Ovary (tissue), 9 donors: ENCODE data around the gene ZNF652. TPM values are rescaled to one million over a fixed set of nuclear protein-coding genes. Genes with fewer than 3 reads are reported as not detected.
A peak's percentile ranks its signal among the peaks of the same experiment; 100 is the strongest.
"Not testable (repeated sequence)": the region's sequence is repeated elsewhere in the genome, so short reads cannot be mapped to it uniquely, and the experiment has no call there.

ENCODE experiments used
- DNase-seq, 5 donors: peaks; one replicate each; pipeline ENCODE4 v3.0.0-alpha.2; 2019 to 2020
- H3K27ac ChIP-seq, 2 donors: fragments of 200-600 bp; one replicate each; pipeline versions ENCODE4 v1.5.1 to v1.8.0; 2019 to 2022
- H3K27me3 ChIP-seq: fragments of 200-600 bp; one replicate; pipeline ENCODE4 v1.8.0; 2022
- H3K36me3 ChIP-seq: fragments of 200-600 bp; sonication (generic); one replicate; pipeline ENCODE4 v1.5.1; 2019
- H3K4me1 ChIP-seq: one replicate; pipeline ENCODE4 v1.8.1; 2013; ENCODE audit warnings: mild to moderate bottlenecking, moderate library complexity; ENCODE audit not compliant: insufficient read depth
- H3K4me3 ChIP-seq: fragments of 200-600 bp; sonication (generic); one replicate; pipeline ENCODE4 v1.5.1; 2017
- H3K9me3 ChIP-seq, 2 donors: fragments of 200-600 bp in 1 of 2; sonication (generic) in 1 of 2; one replicate each; pipeline versions ENCODE4 v1.5.1 to v1.8.1; 2013 to 2019; ENCODE audit warnings: mild to moderate bottlenecking in 1 of 2, moderate library complexity in 1 of 2
- CTCF ChIP-seq, 3 donors: fragments of 450-650 bp in 2 of 3; fragments of 200-600 bp in 1 of 3; IDR thresholded peaks; one replicate each; pipeline versions ENCODE4 v1.5.1 to v1.8.0; 2016 to 2022; ENCODE audit warnings: antibody characterized with exemption in 3 of 3, mild to moderate bottlenecking in 1 of 3
- EP300 ChIP-seq: sonication (generic); formaldehyde crosslinking; IDR thresholded peaks from one replicate; pipeline ENCODE4 v1.6.1; 2017; ENCODE audit warnings: antibody characterized with exemption
- POLR2A ChIP-seq: fragments of 450-650 bp; IDR thresholded peaks from one replicate; pipeline ENCODE4 v1.6.1; 2017; ENCODE audit warnings: antibody characterized with exemption, mild to moderate bottlenecking, moderate library complexity
- WGBS, 3 donors: extraction: QIAGEN DNeasy Blood & Tissue Kit in 1 of 3; methylation state at CpG; one replicate each; pipeline versions ENCODE4 v1.1.5 to v1.1.7; 2013 to 2017; 5-methylcytosine and 5-hydroxymethylcytosine counted together
- intact Hi-C, 4 donors: fragments of 100-400 bp; cut with DNase I; formaldehyde crosslinking; loops; one replicate each; pipeline versions ENCODE4 v1.11.0 to v1.15.1; 2022 to 2023
- polyA plus RNA-seq, 2 donors: library from polyadenylated mRNA; stranded (reverse); fragments of 200-250 nt in 1 of 2; fragments of 350-450 nt in 1 of 2; fragmentation: Illumina TruSeq in 1 of 2; extraction: RNeasy Lipid Tissue Mini Kit (QIAGEN cat#74804) in 1 of 2; gene quantifications; one replicate each; pipeline ENCODE4 v1.2.3, GENCODE V29; 2013 to 2014
- total RNA-seq, 7 donors: library from RNA; depleted of rRNA in 2 of 7; stranded (reverse); fragments of >200 nt in 2 of 7; fragmentation: NEBNext Ultra II Directional in 3 of 7; extraction: Animal tissue kit (Norgen Biotek cat#: 25700) in 3 of 7; gene quantifications; one replicate each; pipeline versions ENCODE4 v1.1.0 to v1.2.4, GENCODE V29; 2016 to 2023
- donor health status: DM: no; HTN: no; CAD: no; lungs with moderate emphysema.
- donor health status: DM: no; HTN: no; CAD: no.
- donor health status: Bipolar disorder and iron deficiency.
- donor health status: DM: yes; HTN: yes; CAD: no.
- donor health status: DM: no; HTN: no; CAD: no.
- donor health status: DM: yes; HTN: yes; CAD: no.

The ZNF652 gene
- total and polyA plus RNA-seq, 9 donors: 17.1 to 60.9 (median 48.8) TPM

GRCh38 chr17:49290690-49291359 lies 71.2 kb downstream of the ZNF652 start:
- H3K27me3 ChIP-seq: no peaks in the 10 kb centered on the region
- H3K27ac ChIP-seq: no peak overlapping the region
- no peak overlapping the region for H3K4me3 ChIP-seq
- TF ChIP-seq CTCF (IDR thresholded peaks at IDR 0.05) (peak in 2 of 3 donors; percentile 23 to 31), POLR2A (no peak), EP300 (no peak)
- no peaks in the 10 kb centered on the region for H3K4me1 ChIP-seq
- 46 to 54% (median 54%) methylated on average over 4 of the region's 4 CpGs for WGBS, 3 donors
- no peaks in the 10 kb centered on the region for H3K9me3 ChIP-seq
- intact Hi-C loops: no loop called here
- no peak for DNase-seq
- no peaks in the 10 kb centered on the region for H3K36me3 ChIP-seq

GRCh38 chr17:49288388-49288787 lies 73.7 kb downstream of the ZNF652 start:
- Histone ChIP-seq H3K27me3 (no peaks in the 10 kb centered on the region), H3K36me3 (no peaks in the 10 kb centered on the region), H3K4me1 (no peaks in the 10 kb centered on the region), H3K9me3 (no peaks in the 10 kb centered on the region), H3K27ac (no peak overlapping the region), H3K4me3 (no peak overlapping the region)
- 72 to 85% (median 84%) methylated on average over 1 of the region's 1 CpG for WGBS, 3 donors
- TF ChIP-seq POLR2A (no peak), EP300 (no peak), CTCF (IDR thresholded peaks at IDR 0.05) (no peak)
- DNase-seq: no peak
- intact Hi-C loops: no loop called here

- intact Hi-C loops: no loop called here
- DNase-seq: no peak
- H3K4me1 ChIP-seq: no peaks in the 10 kb centered on the region
- H3K36me3 ChIP-seq: no peaks in the 10 kb centered on the region
- H3K27ac ChIP-seq: no peak overlapping the region
- WGBS, 3 donors: 93 to 95% (median 95%) methylated on average over 11 of the region's 11 CpGs
- TF ChIP-seq CTCF (IDR thresholded peaks at IDR 0.05) (no peak), EP300 (no peak), POLR2A (no peak)
- H3K4me3 ChIP-seq: no peak overlapping the region
- H3K27me3 ChIP-seq: no peaks in the 10 kb centered on the region
- no peaks in the 10 kb centered on the region for H3K9me3 ChIP-seq
Observed at GRCh38 chr17:49287481-49287880, 74.6 kb downstream of the ZNF652 start.

GRCh38 chr17:49286261-49286973 lies 75.6 kb downstream of the ZNF652 start:
- H3K4me1 ChIP-seq, DNase-seq, intact Hi-C loops, H3K27me3 ChIP-seq, H3K9me3 ChIP-seq, H3K27ac ChIP-seq, H3K36me3 ChIP-seq, H3K4me3 ChIP-seq: not testable (repeated sequence)
- WGBS, 3 donors: 86 to 93% (median 92%) methylated on average over 24 of the region's 24 CpGs

- H3K36me3 ChIP-seq: no peaks in the 10 kb centered on the region
- WGBS, 3 donors: 75 to 86% (median 82%) methylated on average over 6 of the region's 6 CpGs
- no peak overlapping the region for H3K4me3 ChIP-seq
- H3K9me3 ChIP-seq: no peaks in the 10 kb centered on the region
- no peak for TF ChIP-seq EP300
- TF ChIP-seq POLR2A: no peak
- TF ChIP-seq CTCF (IDR thresholded peaks at IDR 0.05): no peak
- no peaks in the 10 kb centered on the region for H3K27me3 ChIP-seq
- intact Hi-C loops: no loop called here
- no peak for DNase-seq
- H3K4me1 ChIP-seq: no peaks in the 10 kb centered on the region
- no peak overlapping the region for H3K27ac ChIP-seq
Observed at GRCh38 chr17:49285716-49286115, 76.3 kb downstream of the ZNF652 start.
